GM12878 (cell line): Measurements from ENCODE around the gene C10orf90. TPM values are rescaled to one million over a fixed set of nuclear protein-coding genes. Genes with fewer than 3 reads are reported as not detected.

Experiments
- ATAC-seq: fragments of 200-7000 bp; cut with Tn5 transposase; 3 replicates; pipeline ENCODE4 v1.9.1; 2020; ENCODE audit warnings: mild to moderate bottlenecking, moderate library complexity
- BruUV-seq: library from RNA; stranded (reverse); fragments of 400-500 nt; replicated peaks from 2 replicates; lab custom pipeline; 2021; lab: Mats Ljungman, UMichigan
- CTCF ChIA-PET: fragments of 300-600 bp; sonication (Branson Sonifier 250); formaldehyde crosslinking; extraction: SDS; loops from one replicate; lab custom pipeline; 2021; ENCODE audit warnings: inconsistent platforms; lab: Yijun Ruan, JAX
- POLR2A ChIA-PET: fragments of 350-600 bp; formaldehyde crosslinking; extraction: SDS; loops from one replicate; lab custom pipeline; 2021; ENCODE audit warnings: inconsistent platforms; lab: Charles Lee
- RAD21 ChIA-PET: fragments of 300-600 bp; sonication (Branson Sonifier 250); formaldehyde crosslinking; loops from one replicate; lab custom pipeline; 2023; ENCODE audit warnings: antibody characterized with exemption; ENCODE audit not compliant: unreplicated experiment; lab: Charles Lee
- SMC1A ChIA-PET: fragments of 300-600 bp; sonication (Branson Sonifier 250); formaldehyde crosslinking; loops from one replicate; lab custom pipeline; 2023; ENCODE audit not compliant: unreplicated experiment, uncharacterized antibody; lab: Charles Lee
- DNase-seq: peaks from one replicate; pipeline ENCODE4 v3.0.0-alpha.2; 2011; ENCODE audit warnings: low read depth, low spot score
- FAIRE-seq: peaks from 3 replicates; lab custom pipeline; 2011; peaks lifted over from hg19 to GRCh38; lab: Jason Lieb, UNC
- H2AFZ ChIP-seq: 2 replicates; pipeline ENCODE4 v1.6.0; 2011; ENCODE audit warnings: low read depth, low read length, control low read depth; ENCODE audit not compliant: control insufficient read depth
- H3K27ac ChIP-seq: 2 replicates; pipeline ENCODE4 v1.5.1; 2011; ENCODE audit warnings: control low read depth; ENCODE audit not compliant: control insufficient read depth, insufficient read depth
- H3K27me3 ChIP-seq, 2 experiments: replicated peaks in 1 of 2; 2 replicates each; pipeline versions ENCODE4 v1.6.0 to v1.6.1; 2011; ENCODE audit warnings: low read length in 1 of 2; ENCODE audit not compliant: control insufficient read depth in 2 of 2, insufficient read depth in 2 of 2
- H3K36me3 ChIP-seq, 2 experiments: 2 replicates each; pipeline ENCODE4 v1.5.1; 2011; ENCODE audit warnings: low read length in 1 of 2; ENCODE audit not compliant: control insufficient read depth in 2 of 2, insufficient read depth in 2 of 2
- H3K4me1 ChIP-seq: 2 replicates; pipeline ENCODE4 v1.6.1; 2011; ENCODE audit warnings: mild to moderate bottlenecking, low read length, moderate library complexity, mixed read lengths; ENCODE audit not compliant: control insufficient read depth, insufficient read depth
- H3K4me2 ChIP-seq: 2 replicates; pipeline ENCODE4 v1.6.0; 2011; ENCODE audit warnings: control low read depth; ENCODE audit not compliant: control insufficient read depth, insufficient read depth
- H3K4me3 ChIP-seq: fragments of 200-600 bp; sonication (generic); 2 replicates; pipeline ENCODE4 v1.5.1; 2016
- H3K79me2 ChIP-seq: 2 replicates; pipeline ENCODE4 v1.6.0; 2011; ENCODE audit warnings: low read length; ENCODE audit not compliant: control insufficient read depth, insufficient read depth
- H3K9ac ChIP-seq: 2 replicates; pipeline ENCODE4 v1.8.0; 2011; ENCODE audit warnings: low read length, control low read depth, mixed read lengths; ENCODE audit not compliant: control insufficient read depth, insufficient read depth
- H3K9me3 ChIP-seq: replicated peaks from 3 replicates; pipeline ENCODE4 v1.5.1; 2011; ENCODE audit warnings: mild to moderate bottlenecking, low read length; ENCODE audit not compliant: control insufficient read depth, insufficient read depth
- H4K20me1 ChIP-seq: 2 replicates; pipeline ENCODE4 v1.6.0; 2011; ENCODE audit not compliant: control insufficient read depth, insufficient read depth
- ASH2L ChIP-seq: fragments of 300-600, 200-600 bp; sonication (generic); IDR thresholded peaks from 2 replicates; pipeline ENCODE4 v1.6.1; 2017; ENCODE audit warnings: low read depth, mild to moderate bottlenecking, borderline replicate concordance
- ATF3 ChIP-seq: IDR thresholded peaks from 2 replicates; pipeline ENCODE4 v1.6.1; 2011; ENCODE audit warnings: low read depth, mild to moderate bottlenecking, low read length, moderate library complexity, borderline replicate concordance; ENCODE audit errors: extremely low read depth
- CUX1 ChIP-seq: IDR thresholded peaks from 2 replicates; pipeline ENCODE4 v1.6.1; 2012; ENCODE audit warnings: improper control_type of control experiment, low read depth, low read length; ENCODE audit not compliant: insufficient replicate concordance
- DPF2 ChIP-seq: fragments of 450-650 bp; IDR thresholded peaks from 2 replicates; pipeline ENCODE4 v1.6.1; 2017; ENCODE audit warnings: mild to moderate bottlenecking
- EGR1 ChIP-seq, 2 experiments: IDR thresholded peaks; 1 replicate in 1 of 2; 2 replicates in 1 of 2; pipeline ENCODE4 v1.6.1; 2011 to 2012; ENCODE audit warnings: low read depth in 2 of 2, low read length in 2 of 2, borderline replicate concordance in 1 of 2, mild to moderate bottlenecking in 1 of 2, moderate library complexity in 1 of 2
- EP300 ChIP-seq, 2 experiments: fragments of 150-350 bp in 1 of 2; IDR thresholded peaks; 2 replicates each; pipeline ENCODE4 v1.6.1; 2011 to 2012; ENCODE audit warnings: low read depth in 2 of 2, low read length in 2 of 2, borderline replicate concordance in 1 of 2, improper control_type of control experiment in 1 of 2, inconsistent platforms in 1 of 2; ENCODE audit not compliant: control insufficient read depth in 1 of 2
- JUNB ChIP-seq: IDR thresholded peaks from 2 replicates; pipeline ENCODE4 v1.6.1; 2016; ENCODE audit warnings: antibody characterized with exemption, mild to moderate bottlenecking
- LARP7 ChIP-seq: fragments of 450-650 bp; IDR thresholded peaks from 2 replicates; pipeline ENCODE4 v1.6.1; 2017; ENCODE audit warnings: mild to moderate bottlenecking
- SMAD1 ChIP-seq: fragments of 450-650 bp; IDR thresholded peaks from 2 replicates; pipeline ENCODE4 v1.6.1; 2018; ENCODE audit warnings: mild to moderate bottlenecking, low read depth; ENCODE audit not compliant: partially characterized antibody
- TAF1 ChIP-seq: IDR thresholded peaks from 2 replicates; pipeline ENCODE4 v1.6.1; 2011; ENCODE audit warnings: mild to moderate bottlenecking, low read depth, low read length, borderline replicate concordance
- ZNF24 ChIP-seq: fragments of 450-650 bp; IDR thresholded peaks from 2 replicates; pipeline ENCODE4 v1.6.1; 2017; ENCODE audit warnings: antibody characterized with exemption, mild to moderate bottlenecking
- ZNF622 ChIP-seq: fragments of 450-650 bp; IDR thresholded peaks from 2 replicates; pipeline ENCODE4 v1.6.1; 2017; ENCODE audit warnings: mild to moderate bottlenecking, inconsistent platforms
- WGBS: methylation state at CpG from one replicate; pipeline ENCODE4 v1.1.6; 2016; ENCODE audit warnings: low lambda C conversion rate; ENCODE audit not compliant: insufficient replicate concordance, insufficient coverage; ENCODE audit errors: missing lambda C conversion rate; 5-methylcytosine and 5-hydroxymethylcytosine counted together
- in situ Hi-C: fragments of 300-500 bp; cut with MboI; formaldehyde crosslinking; loops from 9 replicates; pipeline ENCODE4 v1.14.3; 2018; ENCODE audit warnings: mixed read lengths
- intact Hi-C: fragments of 100-400 bp; cut with micrococcal nuclease; formaldehyde crosslinking; loops from one replicate; pipeline ENCODE4 v1.14.2; 2022; ENCODE audit not compliant: unreplicated experiment
- polyA plus RNA-seq, 11 experiments: library from polyadenylated mRNA; depleted of rRNA in 4 of 11; unstranded in 6 of 11; stranded (reverse) in 5 of 11; fragments of >200 nt; fragmentation: Nextera tagmentation in 4 of 11; fragmentation: Illumina TruSeq in 1 of 11; extraction: Ambion mirVana in 4 of 11; extraction: Trizol in 1 of 11; gene quantifications; 1 replicate in 1 of 11; 2 replicates in 10 of 11; pipeline versions ENCODE4 v1.2.1 to v1.2.3, GENCODE V29; 2011 to 2016; ENCODE audit warnings: inconsistent platforms in 2 of 11, missing spikeins in 2 of 11, low read depth in 1 of 11
- total RNA-seq, 4 experiments: library from RNA; depleted of rRNA in 3 of 4; stranded (reverse); fragments of >200 nt in 3 of 4; fragmentation: Illumina TruSeq in 1 of 4; extraction: Trizol in 1 of 4; gene quantifications; 2 replicates each; pipeline versions ENCODE4 v1.2.1 to v1.2.3, GENCODE V29; 2013 to 2021

C10orf90 gene
- total and polyA plus RNA-seq, 10 of the 15 experiments (the other 5 are each of a cell fraction or from before 2014, with no cell fraction given), result 0.04 TPM; not detected in 9

GRCh38 chr10:126585249-126586017, 85.1 kb downstream of the C10orf90 start:
- no peaks in the 10 kb centered on the region for H3K4me1 ChIP-seq
- 35% methylated on average over 6 of the region's 6 CpGs for WGBS
- no TSS peak for BruUV-seq
- ATAC-seq, result no peak
- H3K4me3 ChIP-seq, result no peak overlapping the region
- no peaks in the 10 kb centered on the region for H3K36me3 ChIP-seq
- ChIA-PET CTCF (no interaction called here), RAD21 (no interaction called here), POLR2A (no interaction called here), SMC1A (no interaction called here)
- H3K9me3 ChIP-seq, result no peaks in the 10 kb centered on the region
- H3K27ac ChIP-seq, result no peak overlapping the region
- intact Hi-C loops (no loop called here), in situ Hi-C loops (no loop called here)
- no peak overlapping the region for H3K4me2 ChIP-seq
- H3K79me2 ChIP-seq, result no peaks in the 10 kb centered on the region
- TF ChIP-seq EGR1 (IDR thresholded peaks at IDR 0.05; ENCODE audit: borderline replicate concordance in 1 of 2, low read depth in 2 of 2, low read length in 2 of 2), result no peak
- no peak for TF ChIP-seq ATF3
- no peak for TF ChIP-seq LARP7
- TF ChIP-seq EP300 (IDR thresholded peaks at IDR 0.05; ENCODE audit: borderline replicate concordance in 1 of 2, control insufficient read depth in 1 of 2, low read depth in 2 of 2, low read length in 2 of 2), result no peak
- no peak for TF ChIP-seq ZNF24
- H4K20me1 ChIP-seq, result no peaks in the 10 kb centered on the region
- H2AFZ ChIP-seq, result no peak overlapping the region
- H3K27me3 ChIP-seq, result no peaks in the 10 kb centered on the region; a peak in 1 of 4 replicates
- DNase-seq, result no peak
- no peak overlapping the region for H3K9ac ChIP-seq
- no peak for FAIRE-seq

- POLR2A ChIA-PET, result no interaction called here
- DNase-seq (no peak), FAIRE-seq (no peak), ATAC-seq (no peak)
- Histone ChIP-seq H3K79me2 (no peaks in the 10 kb centered on the region), H3K36me3 (no peaks in the 10 kb centered on the region), H3K4me2 (no peak overlapping the region), H4K20me1 (no peaks in the 10 kb centered on the region), H3K9ac (no peak overlapping the region), H2AFZ (no peak overlapping the region), H3K4me3 (no peak overlapping the region), H3K27ac (no peak overlapping the region), H3K4me1 (no peaks in the 10 kb centered on the region), H3K27me3 (no peaks in the 10 kb centered on the region; a peak in 1 of 4 replicates), H3K9me3 (no peaks in the 10 kb centered on the region)
- CTCF ChIA-PET, result no interaction called here
- intact Hi-C loops, result no loop called here
- 24% methylated on average over 3 of the region's 3 CpGs for WGBS
- RAD21 ChIA-PET, result no interaction called here
- no TSS peak for BruUV-seq
- SMC1A ChIA-PET, result no interaction called here
- in situ Hi-C loops, result no loop called here
- TF ChIP-seq SMAD1, result no peak
- no peak for TF ChIP-seq TAF1
- TF ChIP-seq ZNF622, result no peak
- TF ChIP-seq JUNB, result no peak
- no peak for TF ChIP-seq CUX1
- TF ChIP-seq DPF2, result no peak
- TF ChIP-seq ASH2L, result no peak
Observed at GRCh38 chr10:126584836-126585235, 85.7 kb downstream of the C10orf90 start.
